ENCODE data around the gene EGFLAM.

- TF ChIP-seq CTCF (conservative IDR thresholded peaks at IDR 0.05; ENCODE audit: low read depth in 2 of 2): no peak
- TF ChIP-seq ZNF331 (CRISPR knock-in tag; IDR thresholded peaks at IDR 0.05; ENCODE audit: low read depth): no peak
- TF ChIP-seq NANOG (IDR thresholded peaks at IDR 0.05; ENCODE audit: borderline replicate concordance): no peak
- no peak for TF ChIP-seq EZH2phosphoT487 (IDR thresholded peaks at IDR 0.05; ENCODE audit: unreplicated experiment)
- TF ChIP-seq POLR2AphosphoS5 (IDR thresholded peaks at IDR 0.05; ENCODE audit: low read depth): no peak
- TF ChIP-seq REST (IDR thresholded peaks at IDR 0.05; ENCODE audit: unreplicated experiment): no peak
- TF ChIP-seq EZH2 (IDR thresholded peaks at IDR 0.05; ENCODE audit: low read depth, unreplicated experiment): no peak
- no peak for TF ChIP-seq CREB1 (CRISPR knock-in tag; IDR thresholded peaks at IDR 0.05; ENCODE audit: low read depth)
- TF ChIP-seq JUNB (IDR thresholded peaks at IDR 0.05; ENCODE audit: unreplicated experiment): no peak
- TF ChIP-seq ZNF462 (CRISPR knock-in tag; IDR thresholded peaks at IDR 0.05): no peak
- TF ChIP-seq ZNF114 (CRISPR knock-in tag; IDR thresholded peaks at IDR 0.05): no peak
- no peak for TF ChIP-seq ETS1 (IDR thresholded peaks at IDR 0.05)
Measured at GRCh38 chr5:38212307-38212706, 46.1 kb upstream of the EGFLAM start.

Measured in GM23338 (cell line).